Neural progenitor cell (in vitro differentiated cells): ENCODE measurements around the gene THAP9. TPM values are rescaled to one million over a fixed set of nuclear protein-coding genes. Genes with fewer than 3 reads are reported as not detected.

Source experiments
- DNase-seq: peaks from one replicate; pipeline ENCODE4 v3.0.0-alpha.2; 2016; ENCODE audit warnings: low spot score
- H2AFZ ChIP-seq: fragments of 200-600 bp; sonication (generic); replicated peaks from 2 replicates; pipeline ENCODE4 v1.6.1; 2016; ENCODE audit warnings: antibody characterized with exemption
- H3F3A ChIP-seq: fragments of 200-600 bp; sonication (generic); 2 replicates; pipeline ENCODE4 v1.6.1; 2016; ENCODE audit warnings: antibody characterized with exemption, low read depth
- H3K27ac ChIP-seq: fragments of 200-600 bp; sonication (generic); 2 replicates; pipeline ENCODE4 v1.5.1; 2016; ENCODE audit warnings: mild to moderate bottlenecking
- H3K27me3 ChIP-seq: fragments of 200-600 bp; sonication (generic); 2 replicates; pipeline ENCODE4 v1.6.1; 2016; ENCODE audit warnings: mild to moderate bottlenecking, moderate library complexity
- H3K36me3 ChIP-seq: fragments of 200-600 bp; sonication (generic); 2 replicates; pipeline ENCODE4 v1.5.1; 2016
- H3K4me1 ChIP-seq: fragments of 200-600 bp; sonication (generic); 2 replicates; pipeline ENCODE4 v1.6.1; 2016; ENCODE audit warnings: mixed run types
- H3K4me2 ChIP-seq: fragments of 200-600 bp; sonication (generic); 2 replicates; pipeline ENCODE4 v1.6.1; 2016
- H3K4me3 ChIP-seq: fragments of 200-600 bp; sonication (generic); 2 replicates; pipeline ENCODE4 v1.5.1; 2016
- H3K79me2 ChIP-seq: fragments of 200-600 bp; sonication (generic); 2 replicates; pipeline ENCODE4 v1.6.1; 2016; ENCODE audit warnings: low read depth
- H3K9ac ChIP-seq: fragments of 200-600 bp; sonication (generic); 2 replicates; pipeline ENCODE4 v1.6.1; 2016
- H3K9me3 ChIP-seq: fragments of 200-600 bp; sonication (generic); 2 replicates; pipeline ENCODE4 v1.5.1; 2016; ENCODE audit warnings: low read depth
- H4K20me1 ChIP-seq: fragments of 200-600 bp; sonication (generic); 2 replicates; pipeline ENCODE4 v1.6.1; 2016; ENCODE audit warnings: low read depth
- H3K27ac Mint-ChIP-seq: 3 replicates; pipeline ENCODE4 v1.8.0; 2021; ENCODE audit warnings: mixed read lengths
- H3K27me3 Mint-ChIP-seq: 2 replicates; pipeline ENCODE4 v1.8.0; 2022; ENCODE audit warnings: low read depth, mild to moderate bottlenecking, inconsistent platforms, moderate library complexity, mixed read lengths; ENCODE audit not compliant: insufficient read depth
- H3K36me3 Mint-ChIP-seq: 3 replicates; pipeline ENCODE4 v1.8.0; 2021; ENCODE audit warnings: mixed read lengths
- H3K4me1 Mint-ChIP-seq: 3 replicates; pipeline ENCODE4 v1.8.0; 2021; ENCODE audit warnings: mixed read lengths
- H3K4me3 Mint-ChIP-seq: 3 replicates; pipeline ENCODE4 v1.8.0; 2021; ENCODE audit warnings: mild to moderate bottlenecking, moderate library complexity, mixed read lengths
- H3K9me3 Mint-ChIP-seq: 3 replicates; pipeline ENCODE4 v1.8.0; 2020; ENCODE audit warnings: mixed read lengths
- CTCF ChIP-seq: fragments of 200-600 bp; sonication (generic); IDR thresholded peaks from 2 replicates; pipeline ENCODE4 v1.5.1; 2017; ENCODE audit warnings: antibody characterized with exemption, mild to moderate bottlenecking
- EZH2 ChIP-seq: fragments of 200-600 bp; sonication (generic); IDR thresholded peaks from 2 replicates; pipeline ENCODE4 v1.6.1; 2017; ENCODE audit warnings: antibody characterized with exemption, mild to moderate bottlenecking, moderate library complexity
- EZH2phosphoT487 ChIP-seq: fragments of 200-600 bp; sonication (generic); IDR thresholded peaks from 2 replicates; pipeline ENCODE4 v1.6.1; 2017; ENCODE audit warnings: antibody characterized with exemption
- total RNA-seq: library from RNA; depleted of rRNA; stranded (reverse); fragments of >200 nt; gene quantifications from 2 replicates; pipeline ENCODE4 v1.2.3, GENCODE V29; 2015; ENCODE audit warnings: low replicate concordance

Gene THAP9
- total RNA-seq, 1 donor from 2014 or later: 78.7 TPM

GRCh38 chr4:82930848-82931755 lies 30.6 kb downstream of the THAP9 start:
- Histone ChIP-seq H3K4me1 (no peaks in the 10 kb centered on the region), H3K4me3 (no peak overlapping the region), H3K27me3 (no peaks in the 10 kb centered on the region), H3K9ac (no peak overlapping the region), H2AFZ (no peak overlapping the region), H4K20me1 (no peaks in the 10 kb centered on the region), H3K27ac (no peak overlapping the region), H3K9me3 (no peaks in the 10 kb centered on the region), H3K4me2 (no peak overlapping the region), H3K36me3 (peaks cover 15% of the 10 kb centered on the region), H3F3A (no peaks in the 10 kb centered on the region), H3K79me2 (no peaks in the 10 kb centered on the region)
- Mint-ChIP-seq H3K4me1 (no peaks in the 10 kb centered on the region), H3K27me3 (no peaks in the 10 kb centered on the region), H3K36me3 (peaks cover 19% of the 10 kb centered on the region), H3K27ac (no peak overlapping the region), H3K9me3 (no peaks in the 10 kb centered on the region), H3K4me3 (no peak overlapping the region)
- no peak for DNase-seq
- TF ChIP-seq CTCF (no peak), EZH2phosphoT487 (no peak), EZH2 (no peak)

DNA sequence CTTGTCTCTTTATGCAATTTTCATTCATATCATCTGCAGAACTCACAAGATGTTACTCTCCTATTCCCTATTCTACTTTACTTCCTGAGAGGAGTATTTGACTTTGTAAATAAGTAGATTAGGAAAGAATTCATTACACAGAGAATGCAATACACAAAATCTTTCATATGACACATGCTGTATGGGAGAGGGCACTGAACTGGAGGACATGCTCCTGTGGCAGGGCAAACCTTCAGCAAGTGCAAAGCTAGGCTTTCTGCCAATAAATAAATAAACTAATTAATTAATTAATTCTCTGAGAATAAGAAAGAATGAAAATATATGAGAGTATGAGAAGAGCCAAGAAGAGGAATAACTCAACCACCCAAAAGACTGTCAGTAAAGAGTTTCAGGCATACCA lies 33.9 kb downstream of the THAP9 start:
- no peak overlapping the region for H3K27ac ChIP-seq
- no peak overlapping the region for H3K4me3 Mint-ChIP-seq
- no peaks in the 10 kb centered on the region for H3K4me1 ChIP-seq
- H3K27me3 ChIP-seq: no peaks in the 10 kb centered on the region
- no peak for DNase-seq
- no peak for TF ChIP-seq EZH2phosphoT487
- no peak for TF ChIP-seq EZH2
- no peak for TF ChIP-seq CTCF
- no peaks in the 10 kb centered on the region for H3K9me3 ChIP-seq
- no peak overlapping the region for H3K9ac ChIP-seq
- no peaks in the 10 kb centered on the region for H3F3A ChIP-seq
- no peak overlapping the region for H3K4me2 ChIP-seq
- H3K36me3 ChIP-seq: peaks cover 34% of the 10 kb centered on the region
- no peaks in the 10 kb centered on the region for H3K4me1 Mint-ChIP-seq
- H3K27me3 Mint-ChIP-seq: no peaks in the 10 kb centered on the region
- no peak overlapping the region for H2AFZ ChIP-seq
- H4K20me1 ChIP-seq: no peaks in the 10 kb centered on the region
- no peaks in the 10 kb centered on the region for H3K79me2 ChIP-seq
- no peaks in the 10 kb centered on the region for H3K9me3 Mint-ChIP-seq
- H3K36me3 Mint-ChIP-seq: peaks cover 26% of the 10 kb centered on the region
- H3K4me3 ChIP-seq: no peak overlapping the region
- H3K27ac Mint-ChIP-seq: no peak overlapping the region

- Mint-ChIP-seq H3K36me3 (peaks cover 17% of the 10 kb centered on the region), H3K4me1 (no peaks in the 10 kb centered on the region), H3K27me3 (no peaks in the 10 kb centered on the region), H3K27ac (no peak overlapping the region), H3K4me3 (no peak overlapping the region), H3K9me3 (no peaks in the 10 kb centered on the region)
- no peak for TF ChIP-seq CTCF
- no peak for TF ChIP-seq EZH2phosphoT487
- TF ChIP-seq EZH2: no peak
- Histone ChIP-seq H3F3A (no peaks in the 10 kb centered on the region), H3K9me3 (no peaks in the 10 kb centered on the region), H3K36me3 (peaks cover 29% of the 10 kb centered on the region), H3K27me3 (no peaks in the 10 kb centered on the region), H3K4me3 (no peak overlapping the region), H3K4me1 (no peaks in the 10 kb centered on the region), H3K79me2 (no peaks in the 10 kb centered on the region), H3K4me2 (no peak overlapping the region), H3K9ac (no peak overlapping the region), H3K27ac (no peak overlapping the region), H2AFZ (no peak overlapping the region), H4K20me1 (peaks cover 4% of the 10 kb centered on the region)
- no peak for DNase-seq
These were observed 38.9 kb downstream of the THAP9 start for GRCh38 chr4:82939414-82939813.
